Measurements from ENCODE around the gene ECHDC3. TPM values are rescaled to one million over a fixed set of nuclear protein-coding genes. Genes with fewer than 3 reads are reported as not detected.

ECHDC3 gene
- total and polyA plus RNA-seq, 7 donors: 4.8 to 21.8 (median 13.8) TPM

- 43 to 80% methylated on average over 16 of the region's 16 CpGs for WGBS, 2 donors
Measured at GRCh38 chr10:11772575-11773288, 30.6 kb downstream of the ECHDC3 start.

GRCh38 chr10:11773761-11774441, 31.7 kb downstream of the ECHDC3 start:
- intact Hi-C loops (cut with DNase I): no loop called here
- 87 to 93% methylated on average over 14 of the region's 14 CpGs for WGBS, 2 donors

More at GRCh38 chr10:11772575-11773288, 30.6 kb downstream of the ECHDC3 start:
- Histone ChIP-seq H3K36me3 (no peaks in the 10 kb centered on the region), H3K9me3 (no peaks in the 10 kb centered on the region), H3K4me3 (no peak overlapping the region), H3K27me3 (no peaks in the 10 kb centered on the region), H3K27ac (no peak overlapping the region), H3K4me1 (no peaks in the 10 kb centered on the region)
- intact Hi-C loops (cut with DNase I): no loop called here
- DNase-seq: no peak
- no peak for TF ChIP-seq EP300 (IDR thresholded peaks at IDR 0.05)
- TF ChIP-seq POLR2AphosphoS5 (IDR thresholded peaks at IDR 0.05): no peak
- TF ChIP-seq POLR2A (IDR thresholded peaks at IDR 0.05): no peak
- no peak for TF ChIP-seq CTCF (IDR thresholded peaks at IDR 0.05)

GRCh38 chr10:11775412-11775811, 33.2 kb downstream of the ECHDC3 start:
- intact Hi-C loops (cut with DNase I): no loop called here

More at GRCh38 chr10:11773761-11774441, 31.7 kb downstream of the ECHDC3 start:
- TF ChIP-seq POLR2AphosphoS5 (IDR thresholded peaks at IDR 0.05) (no peak), EP300 (IDR thresholded peaks at IDR 0.05) (no peak), POLR2A (IDR thresholded peaks at IDR 0.05) (no peak), CTCF (IDR thresholded peaks at IDR 0.05) (no peak)
- Histone ChIP-seq H3K9me3 (no peaks in the 10 kb centered on the region), H3K4me1 (no peaks in the 10 kb centered on the region), H3K27me3 (no peaks in the 10 kb centered on the region), H3K36me3 (no peaks in the 10 kb centered on the region), H3K4me3 (no peak overlapping the region), H3K27ac (no peak overlapping the region)
- DNase-seq: no peak

GRCh38 chr10:11776080-11776479, 33.9 kb downstream of the ECHDC3 start:
- Histone ChIP-seq H3K27me3 (no peaks in the 10 kb centered on the region), H3K27ac (no peak overlapping the region), H3K9me3 (no peaks in the 10 kb centered on the region), H3K36me3 (no peaks in the 10 kb centered on the region), H3K4me3 (no peak overlapping the region), H3K4me1 (no peaks in the 10 kb centered on the region)
- no peak for TF ChIP-seq CTCF (IDR thresholded peaks at IDR 0.05)
- TF ChIP-seq POLR2A (IDR thresholded peaks at IDR 0.05): no peak
- TF ChIP-seq EP300 (IDR thresholded peaks at IDR 0.05): no peak
- TF ChIP-seq POLR2AphosphoS5 (IDR thresholded peaks at IDR 0.05): no peak
- intact Hi-C loops (cut with DNase I): no loop called here
- no peak for DNase-seq
- 85 to 88% methylated on average over 3 of the region's 3 CpGs for WGBS, 2 donors

More at GRCh38 chr10:11775412-11775811, 33.2 kb downstream of the ECHDC3 start:
- TF ChIP-seq EP300 (IDR thresholded peaks at IDR 0.05): no peak
- no peak for TF ChIP-seq POLR2AphosphoS5 (IDR thresholded peaks at IDR 0.05)
- no peak for TF ChIP-seq CTCF (IDR thresholded peaks at IDR 0.05)
- TF ChIP-seq POLR2A (IDR thresholded peaks at IDR 0.05): no peak
- DNase-seq: no peak
- no peaks in the 10 kb centered on the region for H3K27me3 ChIP-seq
- H3K4me1 ChIP-seq: no peaks in the 10 kb centered on the region
- no peaks in the 10 kb centered on the region for H3K9me3 ChIP-seq
- 63% methylated on average over 5 of the region's 5 CpGs for WGBS, 2 donors
- H3K36me3 ChIP-seq: no peaks in the 10 kb centered on the region
- no peak overlapping the region for H3K4me3 ChIP-seq
- H3K27ac ChIP-seq: no peak overlapping the region
